Esophagus muscularis mucosa (tissue), 3 donors: ENCODE data around the gene ARHGAP4.

Experiments
- POLR2A ChIP-seq: fragments of 450-650 bp; IDR thresholded peaks from one replicate; pipeline ENCODE4 v1.6.1; 2017; ENCODE audit warnings: antibody characterized with exemption, moderate library complexity, mild to moderate bottlenecking, low read depth
- TF ChIP-seq, protein P1 (sequence below), 3 experiments: fragments of 200-600 bp in 2 of 3; fragments of 450-650 bp in 1 of 3; sonication (generic) in 2 of 3; IDR thresholded peaks; one replicate each; pipeline ENCODE4 v1.5.1; 2017 to 2019; ENCODE audit warnings: antibody characterized with exemption in 3 of 3, mild to moderate bottlenecking in 2 of 3, moderate library complexity in 1 of 3

DNA sequence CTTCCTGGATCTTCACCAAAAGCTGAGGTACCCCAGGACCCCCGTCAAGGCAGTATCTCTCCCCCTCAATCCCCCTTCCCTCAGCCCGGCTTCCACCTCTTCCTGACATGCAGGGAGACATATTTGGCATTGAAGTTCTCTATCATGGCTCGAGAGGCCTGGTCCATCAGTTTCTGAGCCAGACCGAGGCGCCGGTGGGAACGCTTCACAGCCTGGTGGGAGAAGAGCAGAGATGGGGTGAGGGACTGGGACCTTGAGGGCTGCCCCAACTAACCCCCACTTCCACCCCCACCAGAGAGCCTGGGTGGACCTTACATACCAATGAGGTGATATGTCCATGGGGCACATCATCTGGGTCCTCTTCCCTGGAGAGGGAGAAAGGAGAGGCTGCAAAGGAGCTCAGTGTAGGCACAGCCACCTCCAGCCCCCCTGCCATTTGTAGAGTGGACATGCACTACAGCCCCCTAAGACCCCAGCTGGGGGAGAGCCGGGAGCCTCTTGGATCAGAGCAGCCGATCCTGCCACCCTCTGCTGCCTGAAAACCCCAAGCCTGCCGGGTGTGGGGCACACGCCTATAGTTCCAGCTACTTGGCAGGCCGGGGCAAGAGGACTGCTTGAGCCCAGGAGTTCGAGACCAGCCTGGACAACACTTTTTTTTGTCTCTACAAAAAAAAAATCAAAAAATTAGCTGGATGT lies 6.3 kb upstream of the ARHGAP4 start:
- TF ChIP-seq POLR2A: no peak
- TF ChIP-seq, protein P1, sequence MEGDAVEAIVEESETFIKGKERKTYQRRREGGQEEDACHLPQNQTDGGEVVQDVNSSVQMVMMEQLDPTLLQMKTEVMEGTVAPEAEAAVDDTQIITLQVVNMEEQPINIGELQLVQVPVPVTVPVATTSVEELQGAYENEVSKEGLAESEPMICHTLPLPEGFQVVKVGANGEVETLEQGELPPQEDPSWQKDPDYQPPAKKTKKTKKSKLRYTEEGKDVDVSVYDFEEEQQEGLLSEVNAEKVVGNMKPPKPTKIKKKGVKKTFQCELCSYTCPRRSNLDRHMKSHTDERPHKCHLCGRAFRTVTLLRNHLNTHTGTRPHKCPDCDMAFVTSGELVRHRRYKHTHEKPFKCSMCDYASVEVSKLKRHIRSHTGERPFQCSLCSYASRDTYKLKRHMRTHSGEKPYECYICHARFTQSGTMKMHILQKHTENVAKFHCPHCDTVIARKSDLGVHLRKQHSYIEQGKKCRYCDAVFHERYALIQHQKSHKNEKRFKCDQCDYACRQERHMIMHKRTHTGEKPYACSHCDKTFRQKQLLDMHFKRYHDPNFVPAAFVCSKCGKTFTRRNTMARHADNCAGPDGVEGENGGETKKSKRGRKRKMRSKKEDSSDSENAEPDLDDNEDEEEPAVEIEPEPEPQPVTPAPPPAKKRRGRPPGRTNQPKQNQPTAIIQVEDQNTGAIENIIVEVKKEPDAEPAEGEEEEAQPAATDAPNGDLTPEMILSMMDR (IDR thresholded peaks at IDR 0.05): no peak
